ENCODE data around the gene CNKSR3.

The CNKSR3 gene

GRCh38 chr6:154466971-154467679 is 43.4 kb downstream of the CNKSR3 start:
- peaks cover 4% of the 10 kb centered on the region for H3K9me3 ChIP-seq (ENCODE audit: severe bottlenecking)
- H3K4me3 ChIP-seq (ENCODE audit: low read depth, low read length) = no peak overlapping the region
- no peaks in the 10 kb centered on the region for H3K36me3 ChIP-seq
- DNase-seq = no peak
- TF ChIP-seq, protein P1, sequence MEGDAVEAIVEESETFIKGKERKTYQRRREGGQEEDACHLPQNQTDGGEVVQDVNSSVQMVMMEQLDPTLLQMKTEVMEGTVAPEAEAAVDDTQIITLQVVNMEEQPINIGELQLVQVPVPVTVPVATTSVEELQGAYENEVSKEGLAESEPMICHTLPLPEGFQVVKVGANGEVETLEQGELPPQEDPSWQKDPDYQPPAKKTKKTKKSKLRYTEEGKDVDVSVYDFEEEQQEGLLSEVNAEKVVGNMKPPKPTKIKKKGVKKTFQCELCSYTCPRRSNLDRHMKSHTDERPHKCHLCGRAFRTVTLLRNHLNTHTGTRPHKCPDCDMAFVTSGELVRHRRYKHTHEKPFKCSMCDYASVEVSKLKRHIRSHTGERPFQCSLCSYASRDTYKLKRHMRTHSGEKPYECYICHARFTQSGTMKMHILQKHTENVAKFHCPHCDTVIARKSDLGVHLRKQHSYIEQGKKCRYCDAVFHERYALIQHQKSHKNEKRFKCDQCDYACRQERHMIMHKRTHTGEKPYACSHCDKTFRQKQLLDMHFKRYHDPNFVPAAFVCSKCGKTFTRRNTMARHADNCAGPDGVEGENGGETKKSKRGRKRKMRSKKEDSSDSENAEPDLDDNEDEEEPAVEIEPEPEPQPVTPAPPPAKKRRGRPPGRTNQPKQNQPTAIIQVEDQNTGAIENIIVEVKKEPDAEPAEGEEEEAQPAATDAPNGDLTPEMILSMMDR (IDR thresholded peaks at IDR 0.05; ENCODE audit: low read depth, low read length) = no peak
- H3K27ac ChIP-seq = no peak overlapping the region
- no peaks in the 10 kb centered on the region for H3K27me3 ChIP-seq (ENCODE audit: insufficient read depth, low read depth, severe bottlenecking)

DNA sequence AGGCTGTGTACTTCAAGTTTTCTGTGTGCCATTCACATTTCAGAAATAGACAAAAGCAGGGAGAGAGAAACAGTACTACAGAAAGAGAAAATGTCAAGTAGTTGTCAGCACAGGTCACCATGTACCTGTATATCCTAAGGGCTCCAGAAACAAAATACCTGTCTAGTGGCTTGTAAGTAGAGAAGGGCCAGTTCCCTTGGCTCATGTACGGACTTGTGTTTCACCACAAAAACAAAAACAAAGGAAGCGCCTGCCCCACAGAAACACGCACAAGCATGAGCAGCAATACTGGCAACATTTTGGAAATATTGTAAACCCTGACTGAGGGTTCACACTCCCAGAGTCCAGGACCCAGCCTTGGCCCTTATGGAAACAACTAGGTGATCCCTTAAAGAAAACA is 44.3 kb downstream of the CNKSR3 start:
- H3K27ac ChIP-seq = no peak overlapping the region
- H3K27me3 ChIP-seq (ENCODE audit: insufficient read depth, low read depth, severe bottlenecking) = no peaks in the 10 kb centered on the region
- peaks cover 4% of the 10 kb centered on the region for H3K9me3 ChIP-seq (ENCODE audit: severe bottlenecking)
- no peak for DNase-seq
- no peak overlapping the region for H3K4me3 ChIP-seq (ENCODE audit: low read depth, low read length)
- H3K36me3 ChIP-seq = no peaks in the 10 kb centered on the region
- TF ChIP-seq, protein P1 (IDR thresholded peaks at IDR 0.05; ENCODE audit: low read depth, low read length) = no peak

GRCh38 chr6:154463573-154464419 is 46.7 kb downstream of the CNKSR3 start:
- H3K27me3 ChIP-seq (ENCODE audit: insufficient read depth, low read depth, severe bottlenecking) = no peaks in the 10 kb centered on the region

DNA sequence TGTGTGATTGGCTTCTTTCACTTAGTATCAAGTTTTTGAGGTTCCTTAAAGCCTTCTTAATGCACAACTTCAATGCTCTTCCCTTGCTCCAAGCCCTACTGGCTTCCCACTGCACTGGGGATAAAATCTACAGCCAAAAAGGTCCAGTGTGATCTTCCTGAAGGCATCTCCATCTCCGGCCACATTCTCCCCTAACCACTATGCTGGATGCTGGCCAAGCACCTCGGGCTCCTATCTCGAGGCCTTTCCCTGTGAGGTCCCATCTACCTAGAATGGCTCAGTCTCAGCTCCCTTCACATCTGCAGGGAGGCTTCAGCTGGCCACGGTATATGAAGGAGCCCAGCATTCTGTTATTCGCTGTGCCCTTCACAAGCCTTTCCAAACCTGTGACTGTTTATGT is 48.1 kb downstream of the CNKSR3 start:
- no peak overlapping the region for H3K27ac ChIP-seq
- H3K27me3 ChIP-seq (ENCODE audit: insufficient read depth, low read depth, severe bottlenecking) = no peaks in the 10 kb centered on the region
- H3K36me3 ChIP-seq = no peaks in the 10 kb centered on the region
- TF ChIP-seq, protein P1 (IDR thresholded peaks at IDR 0.05; ENCODE audit: low read depth, low read length) = no peak
- DNase-seq = no peak
- no peaks in the 10 kb centered on the region for H3K9me3 ChIP-seq (ENCODE audit: severe bottlenecking)
- H3K4me3 ChIP-seq (ENCODE audit: low read depth, low read length) = no peak overlapping the region

More at GRCh38 chr6:154463573-154464419, 46.7 kb downstream of the CNKSR3 start:
- DNase-seq = no peak
- H3K9me3 ChIP-seq (ENCODE audit: severe bottlenecking) = no peaks in the 10 kb centered on the region
- H3K27ac ChIP-seq = no peak overlapping the region
- TF ChIP-seq, protein P1 (IDR thresholded peaks at IDR 0.05; ENCODE audit: low read depth, low read length) = no peak
- no peak overlapping the region for H3K4me3 ChIP-seq (ENCODE audit: low read depth, low read length)
- no peaks in the 10 kb centered on the region for H3K36me3 ChIP-seq

- no peaks in the 10 kb centered on the region for H3K36me3 ChIP-seq
- DNase-seq = no peak
- TF ChIP-seq, protein P1 (IDR thresholded peaks at IDR 0.05; ENCODE audit: low read depth, low read length) = no peak
- no peak overlapping the region for H3K4me3 ChIP-seq (ENCODE audit: low read depth, low read length)
- no peaks in the 10 kb centered on the region for H3K9me3 ChIP-seq (ENCODE audit: severe bottlenecking)
- no peaks in the 10 kb centered on the region for H3K27me3 ChIP-seq (ENCODE audit: insufficient read depth, low read depth, severe bottlenecking)
- H3K27ac ChIP-seq = no peak overlapping the region
Measured at GRCh38 chr6:154461348-154461747, 49.1 kb downstream of the CNKSR3 start.

Data from WERI-Rb-1 (cell line).